Left ventricle myocardium inferior (tissue), 1 donor: Measurements from ENCODE around the gene FRZB. TPM values are rescaled to one million over a fixed set of nuclear protein-coding genes. Genes with fewer than 3 reads are reported as not detected.
"Not testable (repeated sequence)": the region's sequence is repeated elsewhere in the genome, so short reads cannot be mapped to it uniquely, and the experiment has no call there.

ENCODE experiments used
- DNase-seq: peaks from one replicate; pipeline ENCODE4 v3.0.0-alpha.2; 2020
- H3K27ac ChIP-seq: fragments of 200-600 bp; replicated peaks from 2 replicates; pipeline ENCODE4 v1.8.0; 2021
- H3K27me3 ChIP-seq: fragments of 200-600 bp; 2 replicates; pipeline ENCODE4 v1.8.0; 2021; ENCODE audit warnings: low read depth
- H3K36me3 ChIP-seq: fragments of 200-600 bp; 2 replicates; pipeline ENCODE4 v1.8.0; 2021
- H3K4me1 ChIP-seq: fragments of 200-600 bp; 2 replicates; pipeline ENCODE4 v1.8.0; 2021
- H3K4me3 ChIP-seq: fragments of 200-600 bp; 2 replicates; pipeline ENCODE4 v1.8.0; 2021; ENCODE audit warnings: mild to moderate bottlenecking, moderate library complexity
- H3K9me3 ChIP-seq: fragments of 200-600 bp; replicated peaks from 2 replicates; pipeline ENCODE4 v1.8.0; 2021
- intact Hi-C: fragments of 100-400 bp; cut with micrococcal nuclease; formaldehyde crosslinking; loops from one replicate; pipeline ENCODE4 v1.11.0; 2022
- total RNA-seq: library from RNA; stranded (reverse); fragmentation: NEBNext Ultra II Directional; extraction: Animal tissue kit (Norgen Biotek cat#: 25700); gene quantifications from one replicate; pipeline ENCODE4 v1.2.1, GENCODE V29; 2021
- TF ChIP-seq, protein P1 (sequence below): fragments of 200-600 bp; IDR thresholded peaks from 2 replicates; pipeline ENCODE4 v1.8.0; 2021; ENCODE audit warnings: antibody characterized with exemption, mild to moderate bottlenecking, borderline replicate concordance
- donor health status: DM: no; HTN: yes; CAD: no; lungs with severe emphysema.

Gene FRZB
- total RNA-seq, 1 donor from 2014 or later, result 2.2 TPM

DNA sequence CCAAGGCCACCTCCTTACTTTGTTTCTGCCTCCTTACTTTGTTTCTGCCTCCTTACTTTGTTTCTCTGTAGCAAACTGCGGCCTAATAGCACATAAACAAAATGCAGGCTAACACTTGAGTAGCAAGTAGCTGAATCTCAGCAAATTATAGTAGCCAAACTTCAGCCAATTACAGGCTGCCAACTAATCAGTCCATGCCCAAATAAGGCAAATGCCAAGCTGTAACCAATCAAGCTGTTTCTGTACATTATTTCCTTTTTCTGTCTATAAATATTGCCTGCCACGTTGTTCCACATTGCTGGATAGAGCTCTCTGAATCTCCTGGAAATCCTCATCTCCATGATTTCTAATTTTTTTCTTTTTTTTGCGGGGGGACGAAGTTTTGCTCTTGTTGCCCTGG lies 28.7 kb upstream of the FRZB start:
- intact Hi-C loops, result no loop called here
- no peaks in the 10 kb centered on the region for H3K27me3 ChIP-seq
- H3K4me1 ChIP-seq, result no peaks in the 10 kb centered on the region
- H3K27ac ChIP-seq, result no peak overlapping the region
- peaks cover 5% of the 10 kb centered on the region for H3K9me3 ChIP-seq
- no peak for DNase-seq
- TF ChIP-seq, protein P1, sequence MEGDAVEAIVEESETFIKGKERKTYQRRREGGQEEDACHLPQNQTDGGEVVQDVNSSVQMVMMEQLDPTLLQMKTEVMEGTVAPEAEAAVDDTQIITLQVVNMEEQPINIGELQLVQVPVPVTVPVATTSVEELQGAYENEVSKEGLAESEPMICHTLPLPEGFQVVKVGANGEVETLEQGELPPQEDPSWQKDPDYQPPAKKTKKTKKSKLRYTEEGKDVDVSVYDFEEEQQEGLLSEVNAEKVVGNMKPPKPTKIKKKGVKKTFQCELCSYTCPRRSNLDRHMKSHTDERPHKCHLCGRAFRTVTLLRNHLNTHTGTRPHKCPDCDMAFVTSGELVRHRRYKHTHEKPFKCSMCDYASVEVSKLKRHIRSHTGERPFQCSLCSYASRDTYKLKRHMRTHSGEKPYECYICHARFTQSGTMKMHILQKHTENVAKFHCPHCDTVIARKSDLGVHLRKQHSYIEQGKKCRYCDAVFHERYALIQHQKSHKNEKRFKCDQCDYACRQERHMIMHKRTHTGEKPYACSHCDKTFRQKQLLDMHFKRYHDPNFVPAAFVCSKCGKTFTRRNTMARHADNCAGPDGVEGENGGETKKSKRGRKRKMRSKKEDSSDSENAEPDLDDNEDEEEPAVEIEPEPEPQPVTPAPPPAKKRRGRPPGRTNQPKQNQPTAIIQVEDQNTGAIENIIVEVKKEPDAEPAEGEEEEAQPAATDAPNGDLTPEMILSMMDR, result no peak
- H3K36me3 ChIP-seq, result no peaks in the 10 kb centered on the region
- H3K4me3 ChIP-seq, result no peak overlapping the region

DNA sequence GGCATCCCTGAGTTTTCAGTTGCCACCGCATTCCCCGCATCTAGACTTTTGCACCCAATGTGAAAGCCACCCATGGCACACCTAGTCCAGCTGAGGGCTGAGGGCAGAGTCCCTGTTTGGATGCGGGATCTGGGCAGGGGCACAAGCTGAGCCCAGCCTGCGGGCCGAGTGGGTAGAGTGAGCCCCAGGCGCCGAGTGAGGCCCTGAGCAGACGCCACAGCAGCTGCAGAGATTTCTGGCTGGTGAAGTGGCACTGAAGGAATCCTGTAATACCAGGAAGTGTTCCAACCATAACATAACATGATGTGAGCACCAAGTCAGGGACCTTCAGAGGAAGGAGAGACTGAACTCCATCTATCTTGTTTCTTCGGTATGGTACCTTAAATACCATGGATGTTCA lies 27.7 kb upstream of the FRZB start:
- TF ChIP-seq, protein P1, result no peak
- H3K27me3 ChIP-seq, result no peaks in the 10 kb centered on the region
- DNase-seq, result no peak
- H3K27ac ChIP-seq, result no peak overlapping the region
- intact Hi-C loops, result no loop called here
- no peaks in the 10 kb centered on the region for H3K36me3 ChIP-seq
- no peaks in the 10 kb centered on the region for H3K4me1 ChIP-seq
- no peak overlapping the region for H3K4me3 ChIP-seq
- H3K9me3 ChIP-seq, result peaks cover 5% of the 10 kb centered on the region

DNA sequence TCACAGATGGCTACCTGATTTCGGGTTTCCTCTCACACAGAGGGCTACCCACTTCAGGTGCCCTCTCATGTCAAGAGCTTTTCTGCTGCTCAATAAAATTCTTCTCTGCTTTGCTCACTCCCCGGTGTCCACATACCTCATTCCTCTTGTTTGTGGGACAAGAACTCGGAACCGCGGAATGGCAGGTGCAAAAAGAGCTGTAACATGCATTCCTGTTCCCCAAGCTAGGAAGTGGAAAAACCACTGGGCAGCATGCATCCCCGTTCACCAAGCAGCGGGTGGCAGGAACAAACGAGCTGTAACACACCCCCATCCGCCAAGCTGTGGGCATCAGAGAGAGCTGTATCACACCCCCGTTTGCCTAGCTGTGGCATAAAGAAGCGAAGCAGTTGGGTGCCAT lies 27.2 kb upstream of the FRZB start:
- no peak for DNase-seq
- Histone ChIP-seq H3K36me3 (no peaks in the 10 kb centered on the region), H3K27ac (no peak overlapping the region), H3K4me3 (no peak overlapping the region), H3K4me1 (no peaks in the 10 kb centered on the region), H3K27me3 (no peaks in the 10 kb centered on the region), H3K9me3 (peaks cover 5% of the 10 kb centered on the region)
- TF ChIP-seq, protein P1, result no peak
- intact Hi-C loops, result no loop called here

DNA sequence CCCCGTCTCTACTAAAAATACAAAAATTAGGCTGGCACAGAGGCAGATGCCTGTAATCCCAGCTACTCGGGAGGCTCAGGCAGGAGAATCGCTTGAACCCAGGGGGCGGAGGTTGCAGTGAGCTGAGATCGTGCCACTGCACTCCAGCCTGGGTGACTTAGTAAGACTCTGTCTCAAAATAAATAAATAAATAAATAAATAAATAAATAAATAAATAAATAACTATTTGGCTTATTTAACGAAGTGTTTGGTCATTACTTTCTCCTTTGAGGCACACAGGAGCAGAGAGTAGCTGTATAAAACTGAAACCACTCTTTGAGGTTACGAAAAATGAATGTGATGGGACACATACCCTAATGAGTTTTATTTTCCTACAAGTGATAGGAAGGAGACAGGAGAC lies 26.6 kb upstream of the FRZB start:
- H3K9me3 ChIP-seq, DNase-seq, H3K27ac ChIP-seq, H3K4me1 ChIP-seq, H3K27me3 ChIP-seq, H3K36me3 ChIP-seq, intact Hi-C loops, H3K4me3 ChIP-seq: not testable (repeated sequence)

DNA sequence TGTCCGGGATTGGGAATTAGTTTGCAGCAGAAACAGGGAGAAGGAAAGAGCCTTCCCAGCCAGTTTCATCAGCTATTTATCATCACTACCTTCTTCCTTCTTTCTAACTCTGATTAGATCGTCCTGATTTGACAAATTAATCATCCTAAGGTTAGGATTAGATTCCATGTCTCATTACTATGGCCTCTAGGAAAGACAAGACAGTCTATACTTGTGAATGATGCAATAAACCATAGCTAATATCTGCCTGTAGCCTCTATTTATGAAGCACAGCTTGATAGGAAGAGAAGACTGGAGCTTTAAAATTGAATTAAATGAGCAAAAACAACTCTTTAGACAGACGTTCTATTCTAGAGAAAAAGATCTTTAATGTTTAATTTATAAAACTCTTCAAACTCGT lies 25.2 kb upstream of the FRZB start:
- no peaks in the 10 kb centered on the region for H3K4me1 ChIP-seq
- H3K4me3 ChIP-seq, result no peak overlapping the region
- no peak overlapping the region for H3K27ac ChIP-seq
- no peak for DNase-seq
- H3K36me3 ChIP-seq, result no peaks in the 10 kb centered on the region
- H3K9me3 ChIP-seq, result peaks cover 5% of the 10 kb centered on the region
- intact Hi-C loops, result no loop called here
- H3K27me3 ChIP-seq, result no peaks in the 10 kb centered on the region
- TF ChIP-seq, protein P1, result no peak

DNA sequence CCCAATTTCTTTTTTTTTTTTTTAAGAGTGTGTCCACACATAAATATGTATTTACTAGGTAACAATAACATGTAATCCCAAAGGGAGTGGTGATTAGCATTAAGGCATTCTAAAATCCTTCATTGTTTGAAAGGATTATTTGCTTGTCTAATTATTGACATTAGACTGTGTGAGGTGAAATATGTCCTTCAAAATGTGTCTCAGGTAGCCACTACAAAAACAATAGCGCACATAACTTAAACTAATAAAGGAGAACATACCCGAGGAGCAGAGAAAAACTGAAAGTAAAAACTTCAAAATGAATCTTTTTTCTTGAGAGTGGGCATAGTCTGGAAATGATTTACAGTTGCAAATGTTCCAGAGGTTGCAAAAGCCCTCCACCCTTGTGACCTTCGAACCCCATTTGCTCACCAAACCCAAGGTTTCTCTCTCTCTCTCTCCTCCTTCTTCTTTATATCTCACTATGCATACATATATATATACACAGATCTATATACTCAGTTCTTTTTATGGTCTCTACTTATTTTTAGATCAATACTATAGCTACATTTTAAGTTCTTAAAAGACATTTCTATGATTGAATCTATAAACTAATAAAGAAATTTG lies 24.4 kb upstream of the FRZB start:
- no peak for DNase-seq
- Histone ChIP-seq H3K27me3 (no peaks in the 10 kb centered on the region), H3K4me1 (no peaks in the 10 kb centered on the region), H3K4me3 (no peak overlapping the region), H3K9me3 (peaks cover 5% of the 10 kb centered on the region), H3K27ac (no peak overlapping the region), H3K36me3 (no peaks in the 10 kb centered on the region)
- TF ChIP-seq, protein P1, result no peak
- intact Hi-C loops, result no loop called here
